NCI-H345 treated with DMSO at 0.1 percent for 48 hours (cell line): Measurements from ENCODE around the gene LINGO3.
"Not testable (repeated sequence)": the region's sequence is repeated elsewhere in the genome, so short reads cannot be mapped to it uniquely, and the experiment has no call there.

Experiments
- DNase-seq: peaks from one replicate; lab custom pipeline; 2025; ENCODE audit not compliant: unreplicated experiment; lab: John Stamatoyannopoulos, UW

Gene LINGO3

DNA sequence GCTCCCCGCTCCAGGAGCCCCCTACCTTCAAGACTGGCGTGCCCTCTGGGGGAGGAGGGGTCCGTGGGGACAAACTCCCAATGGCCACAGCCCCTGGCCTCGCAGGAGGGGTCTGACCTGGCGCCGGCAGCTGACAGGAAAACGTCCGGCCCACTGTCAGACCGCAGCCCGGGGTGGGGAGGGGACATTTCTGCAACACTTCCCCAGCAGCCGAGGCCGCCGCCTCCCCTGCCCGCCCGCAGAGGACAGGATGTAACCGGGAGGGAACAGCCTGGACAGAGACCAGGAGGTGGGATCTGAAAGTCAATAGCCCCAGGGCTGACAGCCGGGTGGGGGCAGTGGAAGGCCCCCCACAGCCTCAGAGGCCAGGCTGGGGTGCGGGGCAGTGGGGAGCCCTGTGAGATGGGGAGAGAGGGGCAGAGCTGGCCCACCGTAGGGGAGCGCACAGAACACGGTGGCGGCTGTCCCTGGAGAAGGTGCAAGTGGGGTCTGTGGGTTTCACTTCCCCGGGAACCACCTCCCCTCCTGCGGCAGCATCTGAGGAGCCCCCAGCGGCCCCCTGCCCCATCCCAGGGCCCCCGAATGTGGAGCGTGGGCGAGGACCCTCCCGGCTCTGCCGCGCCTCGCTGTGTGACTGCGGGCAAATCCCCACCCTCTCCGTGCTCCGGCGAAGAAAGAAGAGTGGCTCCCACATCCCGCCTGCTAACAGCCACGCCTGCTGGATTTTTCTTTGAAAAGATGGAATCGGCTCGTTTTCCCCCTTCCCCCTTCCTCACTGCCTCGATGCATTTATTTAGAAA, 25.7 kb downstream of the LINGO3 start, which contains the start of gene PEAK3:
Gene PEAK3, minus strand, starts transcription at position 114 of the 800 bp plus-strand sequence. CDS start 1,244 bp downstream, outside the sequence.
- no peak for DNase-seq

DNA sequence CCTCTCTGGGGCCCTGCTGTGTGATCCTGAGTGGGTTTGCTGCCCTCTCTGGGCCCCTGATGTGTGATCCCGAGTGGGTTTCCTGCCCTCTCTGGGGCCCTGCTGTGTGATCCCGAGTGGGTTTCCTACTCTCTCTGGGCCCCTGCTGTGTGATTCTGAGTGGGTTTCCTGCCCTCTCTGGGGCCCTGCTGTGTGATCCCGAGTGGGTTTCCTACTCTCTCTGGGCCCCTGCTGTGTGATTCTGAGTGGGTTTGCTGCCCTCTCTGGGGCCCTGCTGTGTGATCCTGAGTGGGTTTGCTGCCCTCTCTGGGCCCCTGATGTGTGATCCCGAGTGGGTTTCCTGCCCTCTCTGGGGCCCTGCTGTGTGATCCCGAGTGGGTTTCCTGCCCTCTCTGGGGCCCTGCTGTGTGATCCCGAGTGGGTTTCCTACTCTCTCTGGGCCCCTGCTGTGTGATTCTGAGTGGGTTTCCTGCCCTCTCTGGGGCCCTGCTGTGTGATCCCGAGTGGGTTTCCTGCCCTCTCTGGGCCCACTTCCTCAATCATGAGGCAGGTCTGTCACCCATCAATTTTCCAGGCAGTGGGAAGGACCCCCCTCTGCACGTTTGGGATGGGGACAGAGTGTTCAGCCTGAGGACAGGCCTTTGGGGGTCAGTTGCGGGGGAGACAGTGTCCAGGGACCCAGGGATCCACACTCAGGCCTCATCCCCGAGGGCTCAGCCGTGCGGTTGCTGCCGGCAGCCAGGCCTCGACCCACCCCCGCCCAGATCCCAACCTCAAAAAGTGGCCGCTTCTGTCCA, 26.5 kb downstream of the LINGO3 start:
- not testable (repeated sequence) for DNase-seq

GRCh38 chr19:2280633-2281264, 27.2 kb downstream of the LINGO3 start:
- no peak for DNase-seq

DNA sequence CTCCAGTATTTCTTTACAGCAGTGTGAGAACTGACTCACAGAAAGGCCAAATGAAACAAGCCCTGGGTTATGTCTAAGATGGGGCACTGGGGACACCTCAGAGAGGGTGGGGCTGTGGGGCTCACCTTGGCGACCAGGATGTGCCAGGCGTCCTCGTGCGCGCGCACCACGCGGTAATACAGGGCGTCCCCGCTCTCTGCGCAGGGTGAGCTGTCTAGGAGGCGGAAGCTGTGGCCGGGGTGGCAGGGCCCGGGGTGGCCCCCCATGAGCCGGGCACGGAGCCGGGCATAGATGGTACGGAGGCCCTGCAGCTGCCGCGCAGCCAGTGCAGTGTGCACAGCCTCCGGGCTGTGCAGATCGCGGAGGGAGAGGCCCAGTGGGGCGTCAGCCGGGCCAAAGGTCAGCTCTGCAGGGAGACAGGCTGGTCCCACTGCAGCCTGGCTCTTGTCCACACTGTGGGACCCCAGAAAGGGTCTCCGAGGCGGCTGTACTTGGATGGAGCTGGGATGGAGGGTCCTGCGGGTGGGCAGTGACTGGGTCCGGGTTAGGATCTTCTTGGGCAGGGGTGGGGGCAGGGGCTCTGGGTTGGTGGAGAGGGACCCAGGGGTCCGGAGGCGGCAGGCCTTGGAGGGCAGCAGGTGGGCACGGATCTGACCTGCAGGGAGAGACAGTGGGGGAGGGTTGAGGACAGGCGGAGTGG, 29.3 kb downstream of the LINGO3 start:
- no peak for DNase-seq

DNA sequence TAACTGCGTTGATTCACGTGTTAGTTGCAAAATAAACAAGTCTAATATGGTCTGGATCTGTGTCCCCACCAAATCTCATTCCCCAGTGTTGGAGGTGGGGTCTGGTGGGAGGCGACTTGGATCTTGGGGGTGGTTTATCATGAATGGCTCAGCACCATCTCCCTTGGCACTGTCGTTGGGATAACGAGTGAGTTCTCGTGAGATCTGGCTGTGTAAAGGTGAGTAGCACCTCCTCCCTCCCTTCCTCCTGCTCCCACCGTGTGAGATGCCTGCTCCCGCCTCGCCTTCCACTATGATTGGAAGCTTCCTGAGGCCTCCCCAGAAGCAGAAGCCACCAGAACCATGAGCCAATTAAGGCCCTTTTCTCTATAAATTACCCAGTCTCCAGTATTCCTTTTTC, 30.8 kb downstream of the LINGO3 start:
- DNase-seq, result no peak

DNA sequence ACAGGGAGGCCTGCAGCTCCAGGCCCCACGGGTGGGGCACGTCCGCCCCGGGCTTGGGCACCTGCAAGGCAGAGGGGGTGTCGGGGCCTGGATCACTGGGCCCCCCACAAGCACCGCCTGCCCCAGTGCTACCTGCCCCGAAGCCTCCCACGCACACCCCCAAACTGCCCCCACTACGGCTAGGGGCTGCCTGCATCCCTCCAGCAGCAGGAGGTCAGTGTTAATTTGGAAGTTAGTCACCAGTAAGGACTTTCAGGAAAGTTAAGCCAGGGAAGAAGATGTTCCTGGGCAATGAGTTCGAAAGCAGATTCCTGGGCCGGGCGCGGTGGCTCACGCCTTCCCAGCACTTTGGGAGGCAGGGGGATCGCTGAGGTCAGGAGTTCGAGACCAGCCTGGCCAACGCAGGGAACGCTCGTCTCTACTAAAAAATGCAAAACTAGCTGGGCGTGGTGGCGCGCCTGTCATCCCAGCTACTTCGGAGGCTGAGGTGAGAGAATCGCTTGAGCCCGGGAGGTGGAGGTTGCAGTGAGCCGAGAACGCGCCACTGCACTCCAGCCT, 31.4 kb downstream of the LINGO3 start:
- DNase-seq, result no peak

DNA sequence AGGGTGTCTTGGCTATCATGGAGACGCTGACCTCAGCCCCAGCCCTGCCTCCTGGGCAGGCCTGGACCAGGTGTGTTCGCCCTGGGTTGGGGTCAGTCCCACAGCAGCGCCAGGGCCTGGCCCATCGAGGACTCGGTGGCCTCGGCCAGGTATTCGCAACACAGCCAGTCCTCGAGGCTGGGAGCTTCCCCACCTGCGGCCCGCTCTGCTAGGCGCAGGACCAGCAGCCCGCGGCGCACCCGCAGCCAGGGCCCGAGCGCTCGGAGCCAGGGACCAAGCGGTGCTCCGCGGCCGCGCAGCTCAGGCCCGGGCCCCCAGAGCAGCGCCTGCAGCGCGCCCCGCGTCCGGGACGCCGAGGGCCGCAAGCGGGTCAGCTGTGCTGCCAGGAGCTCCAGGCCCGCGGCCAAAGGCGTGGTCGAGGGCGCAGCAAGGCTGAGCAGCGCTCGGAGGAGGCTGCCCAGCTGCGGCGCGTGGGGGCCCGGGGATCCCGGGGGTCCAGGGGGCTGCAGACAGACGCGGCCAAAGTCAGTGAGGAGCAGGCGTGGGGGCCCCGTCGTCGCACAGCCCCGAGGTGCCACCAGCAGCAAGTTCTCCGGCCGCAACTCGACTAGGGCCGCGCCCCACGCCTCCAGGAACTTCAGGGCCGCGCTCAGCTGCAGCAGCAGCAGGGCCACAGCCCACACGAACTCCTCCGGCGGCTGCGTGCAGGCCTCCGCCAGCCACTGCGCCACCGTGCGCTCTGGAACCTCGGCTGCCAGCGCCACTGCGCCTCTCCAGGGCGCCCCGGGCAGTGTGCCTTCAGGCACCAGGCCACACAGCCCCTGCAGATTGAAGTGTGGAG, 32.1 kb downstream of the LINGO3 start:
- DNase-seq, result no peak

GRCh38 chr19:2274931-2275535, 32.9 kb downstream of the LINGO3 start:
- peak; percentile 17 for DNase-seq

DNA sequence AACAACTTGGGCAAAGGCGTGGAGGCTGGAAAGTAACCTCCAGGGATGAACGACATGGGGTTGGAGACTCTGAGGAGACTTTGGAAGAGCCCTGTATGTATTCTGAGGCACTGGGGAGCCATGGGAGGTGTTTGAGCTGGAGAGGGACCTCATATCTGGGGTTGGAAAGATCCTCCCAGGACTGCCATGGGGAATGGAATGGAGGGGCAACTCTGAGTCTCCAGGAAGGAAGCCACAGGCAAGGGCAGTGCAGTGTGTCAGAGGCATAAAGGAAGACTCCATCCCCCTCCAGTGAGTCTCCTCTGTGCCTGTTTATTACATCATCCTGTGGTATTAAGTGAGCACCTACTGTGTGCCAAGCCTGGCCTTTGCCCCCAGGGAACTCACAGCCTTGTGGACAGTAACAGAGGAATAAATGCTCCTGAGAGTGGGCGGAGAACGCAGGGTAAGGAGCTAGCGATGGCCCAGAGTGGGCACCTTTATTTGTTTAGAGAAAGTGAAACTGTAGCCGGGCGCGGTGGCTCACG, 33.7 kb downstream of the LINGO3 start:
- no peak for DNase-seq

- DNase-seq, result peak; percentile 46
These were observed 34.4 kb downstream of the LINGO3 start for GRCh38 chr19:2273356-2274184.

GRCh38 chr19:2271234-2272103, 36.5 kb downstream of the LINGO3 start:
- DNase-seq, result no peak

DNA sequence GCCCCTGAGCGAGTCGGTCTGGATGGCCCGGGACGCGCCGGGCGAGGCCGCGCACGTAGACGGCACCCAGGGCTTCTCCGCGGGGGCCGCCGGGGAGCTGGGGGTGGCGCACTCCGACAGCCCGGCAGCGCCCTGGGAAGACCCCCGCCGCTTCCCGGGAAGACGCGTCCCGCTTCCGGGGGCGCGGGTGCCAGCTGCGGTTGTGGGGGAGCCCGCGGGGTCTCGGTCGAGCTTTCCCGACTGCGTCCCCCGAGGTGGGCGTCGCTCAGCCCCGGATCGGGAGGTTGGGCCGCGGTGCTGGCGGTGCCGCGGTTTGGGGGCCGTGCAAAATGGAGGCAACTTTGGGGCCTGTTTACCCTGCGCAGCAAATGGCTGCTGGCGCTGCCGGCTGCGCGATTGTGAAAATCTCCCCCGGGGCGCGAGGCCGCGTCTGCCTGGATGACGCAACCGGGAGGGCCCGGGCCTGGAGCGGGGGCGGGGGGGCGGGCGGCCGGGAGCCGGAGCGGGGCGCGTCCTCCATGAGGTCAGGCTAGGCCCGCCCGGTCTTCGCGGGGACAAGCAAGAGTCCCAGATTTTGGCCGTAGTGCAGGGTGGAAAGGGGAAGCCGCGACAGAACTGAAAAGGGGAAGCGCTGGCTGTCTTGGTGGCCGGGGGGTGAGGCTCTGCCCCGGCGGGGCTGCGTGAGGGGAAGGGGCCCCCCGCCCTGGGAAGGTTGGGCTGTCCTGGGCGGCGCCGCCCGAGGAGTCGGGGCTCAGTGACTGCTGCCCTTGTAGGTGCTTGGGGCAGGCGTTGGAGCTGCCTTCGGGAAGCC, 37.3 kb downstream of the LINGO3 start:
- DNase-seq, result no peak

DNA sequence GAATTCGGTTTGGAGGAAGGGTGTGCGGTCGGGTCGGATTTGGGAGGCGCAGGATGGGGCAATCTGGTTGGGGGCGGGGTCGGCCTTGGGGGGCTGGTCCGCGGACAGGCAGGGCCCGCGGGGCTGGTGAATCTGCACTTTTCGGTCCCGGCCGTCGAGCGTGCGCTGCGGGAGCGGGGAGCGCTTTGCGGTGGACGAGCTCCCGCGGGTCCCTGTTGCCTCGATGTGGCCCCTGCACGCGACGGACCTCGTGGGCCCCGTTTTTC, 37.9 kb downstream of the LINGO3 start:
- no peak for DNase-seq

DNA sequence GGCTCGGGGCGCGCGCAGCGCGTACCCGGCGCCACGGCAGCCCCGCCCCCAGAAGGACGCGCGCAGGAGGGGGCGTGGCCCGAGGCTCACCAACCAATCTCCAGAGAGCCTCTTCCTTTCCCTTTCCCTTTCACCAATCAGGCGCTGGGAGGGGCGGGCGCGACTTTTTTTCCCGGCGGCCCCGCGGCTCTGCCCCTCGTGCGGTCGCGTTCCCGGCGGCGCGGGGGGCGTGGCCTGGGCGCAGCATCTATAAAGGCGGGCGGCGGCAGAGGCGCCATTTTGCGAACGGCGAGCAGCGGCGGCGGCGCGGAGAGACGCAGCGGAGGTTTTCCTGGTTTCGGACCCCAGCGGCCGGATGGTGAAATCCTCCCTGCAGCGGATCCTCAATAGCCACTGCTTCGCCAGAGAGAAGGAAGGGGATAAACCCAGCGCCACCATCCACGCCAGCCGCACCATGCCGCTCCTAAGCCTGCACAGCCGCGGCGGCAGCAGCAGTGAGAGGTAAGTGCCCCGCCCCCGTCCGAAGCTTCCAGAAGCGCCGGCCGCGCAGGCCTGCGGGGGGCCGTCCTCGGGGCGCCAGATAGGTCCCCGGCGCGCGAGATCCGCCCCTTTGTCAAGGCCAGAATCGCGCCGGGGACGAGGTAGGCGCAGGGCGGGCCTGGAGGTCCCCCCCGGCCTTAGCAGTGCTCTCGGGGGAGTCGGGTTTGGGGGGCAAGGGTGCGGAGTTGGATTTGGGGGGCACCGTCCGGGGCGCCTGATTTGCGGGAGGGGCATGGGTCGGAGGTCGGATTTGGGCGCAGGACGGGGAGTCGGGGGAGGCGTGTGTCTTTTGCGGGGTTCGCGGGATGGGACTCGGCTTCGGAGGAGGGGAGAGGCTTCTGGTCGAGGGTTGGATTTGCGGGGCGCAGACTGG, 38.5 kb downstream of the LINGO3 start:
- peak; percentile 92 for DNase-seq

DNA sequence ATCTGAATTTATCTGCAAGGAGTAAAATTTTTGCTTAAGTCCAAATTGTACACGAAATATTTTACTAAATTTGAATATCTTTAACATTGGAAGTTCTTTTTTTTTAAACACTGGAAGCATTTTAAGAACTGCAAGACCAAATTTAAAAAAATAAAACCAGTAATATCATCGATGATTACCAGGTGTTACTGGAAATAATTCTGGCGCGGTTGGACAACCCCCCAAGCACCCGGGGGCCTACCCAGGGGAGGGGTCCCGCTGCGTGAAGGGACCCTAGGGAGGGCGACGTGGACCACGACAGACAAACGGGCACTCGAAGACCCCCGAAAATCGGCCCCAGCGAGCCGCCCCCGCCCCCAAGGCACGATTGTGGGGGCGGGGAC, 39.1 kb downstream of the LINGO3 start:
- no peak for DNase-seq

DNA sequence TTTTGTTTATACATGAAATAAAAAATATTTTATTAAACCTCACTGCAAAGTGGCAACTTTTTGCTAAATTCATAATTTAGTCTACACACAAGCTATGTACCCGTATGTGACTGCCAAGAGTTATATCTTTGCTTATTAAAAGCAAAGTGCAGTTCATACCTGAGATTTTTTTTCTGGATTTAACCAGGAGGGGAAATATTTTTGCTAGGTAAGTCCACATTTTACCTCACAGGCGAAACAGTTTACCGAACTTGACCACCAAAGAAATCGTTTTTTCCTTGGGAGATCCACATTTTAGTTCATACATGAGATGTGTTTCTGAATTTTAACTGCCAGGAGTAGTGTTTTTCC, 39.5 kb downstream of the LINGO3 start:
- no peak for DNase-seq
